HepG2 (cell line): ENCODE measurements around the gene IKBIP. TPM values are rescaled to one million over a fixed set of nuclear protein-coding genes. Genes with fewer than 3 reads are reported as not detected.

ENCODE experiments used
- HCFC1 ChIP-seq: fragments of 150-350 bp; IDR thresholded peaks from 2 replicates; pipeline ENCODE4 v1.6.1; 2014; ENCODE audit warnings: low read depth, low read length
- KDM5B ChIP-seq: sonication (generic); formaldehyde crosslinking; IDR thresholded peaks from 2 replicates; pipeline ENCODE4 v1.4.0; 2020; ENCODE audit warnings: missing genetic modification reagents, mild to moderate bottlenecking, borderline replicate concordance
- MEIS1 ChIP-seq: sonication (generic); formaldehyde crosslinking; IDR thresholded peaks from 2 replicates; pipeline ENCODE4 v1.9.0; 2021; ENCODE audit warnings: mild to moderate bottlenecking, missing genetic modification reagents, moderate library complexity, borderline replicate concordance
- NFIC ChIP-seq: IDR thresholded peaks from 2 replicates; pipeline ENCODE4 v1.6.1; 2012; ENCODE audit warnings: mild to moderate bottlenecking, low read length, inconsistent platforms
- TEAD3 ChIP-seq: optimal IDR thresholded peaks from 2 replicates; pipeline ENCODE3; 2016; ENCODE audit warnings: borderline replicate concordance
- ZC3H4 ChIP-seq: sonication (generic); formaldehyde crosslinking; IDR thresholded peaks from 2 replicates; pipeline ENCODE4 v1.4.0; 2020; ENCODE audit warnings: missing genetic modification reagents, borderline replicate concordance
- ZNF598 ChIP-seq: sonication (generic); formaldehyde crosslinking; IDR thresholded peaks from 2 replicates; pipeline ENCODE4 v1.5.1; 2020; ENCODE audit warnings: mild to moderate bottlenecking, missing genetic modification reagents, borderline replicate concordance
- polyA plus RNA-seq, 8 experiments: library from polyadenylated mRNA; depleted of rRNA in 3 of 8; stranded (reverse) in 7 of 8; unstranded in 1 of 8; fragments of >200 nt; fragmentation: Illumina TruSeq in 4 of 8; extraction: Trizol in 4 of 8; gene quantifications; 2 replicates each; pipeline versions ENCODE4 v1.2.1 to v1.2.3, GENCODE V29; 2011 to 2016; ENCODE audit warnings: low read depth in 4 of 8, missing spikeins in 1 of 8, mixed read lengths in 1 of 8; ENCODE audit not compliant: insufficient read depth in 1 of 8
- total RNA-seq, 5 experiments: library from RNA; depleted of rRNA; stranded (reverse); fragments of >200 nt; fragmentation: Illumina TruSeq; extraction: Trizol; gene quantifications; 2 replicates each; pipeline ENCODE4 v1.2.3, GENCODE V29; 2016; ENCODE audit warnings: low read depth in 1 of 5
- TF ChIP-seq, protein P1 (sequence below): sonication (generic); formaldehyde crosslinking; IDR thresholded peaks from 2 replicates; pipeline ENCODE4 v1.8.0; 2023; ENCODE audit warnings: mild to moderate bottlenecking, missing genetic modification reagents
- TF ChIP-seq, protein P2 (sequence below): sonication (generic); formaldehyde crosslinking; IDR thresholded peaks from 2 replicates; pipeline ENCODE4 v1.4.0; 2020; ENCODE audit warnings: mild to moderate bottlenecking, missing genetic modification reagents
- TF ChIP-seq, protein P3 (sequence below): sonication (generic); formaldehyde crosslinking; IDR thresholded peaks from 2 replicates; pipeline ENCODE4 v1.4.0; 2020; ENCODE audit warnings: missing genetic modification reagents, mild to moderate bottlenecking, borderline replicate concordance
- TF ChIP-seq, protein P4 (sequence below): sonication (generic); formaldehyde crosslinking; IDR thresholded peaks from 2 replicates; pipeline ENCODE4 v1.4.0; 2020; ENCODE audit warnings: missing genetic modification reagents
- TF ChIP-seq, protein P5 (sequence below): conservative IDR thresholded peaks from 2 replicates; pipeline ENCODE4 v1.6.1; 2018; ENCODE audit warnings: missing genetic modification reagents
- TF ChIP-seq, protein P6 (sequence below): IDR thresholded peaks from 2 replicates; pipeline ENCODE4 v1.6.1; 2016; ENCODE audit warnings: low read depth, missing genetic modification reagents, missing compliant biosample characterization

The IKBIP gene
- total and polyA plus RNA-seq, 2 of the 13 experiments (the other 11 are each of a cell fraction or from before 2014, with no cell fraction given), result 20.0 to 55.5 TPM

DNA sequence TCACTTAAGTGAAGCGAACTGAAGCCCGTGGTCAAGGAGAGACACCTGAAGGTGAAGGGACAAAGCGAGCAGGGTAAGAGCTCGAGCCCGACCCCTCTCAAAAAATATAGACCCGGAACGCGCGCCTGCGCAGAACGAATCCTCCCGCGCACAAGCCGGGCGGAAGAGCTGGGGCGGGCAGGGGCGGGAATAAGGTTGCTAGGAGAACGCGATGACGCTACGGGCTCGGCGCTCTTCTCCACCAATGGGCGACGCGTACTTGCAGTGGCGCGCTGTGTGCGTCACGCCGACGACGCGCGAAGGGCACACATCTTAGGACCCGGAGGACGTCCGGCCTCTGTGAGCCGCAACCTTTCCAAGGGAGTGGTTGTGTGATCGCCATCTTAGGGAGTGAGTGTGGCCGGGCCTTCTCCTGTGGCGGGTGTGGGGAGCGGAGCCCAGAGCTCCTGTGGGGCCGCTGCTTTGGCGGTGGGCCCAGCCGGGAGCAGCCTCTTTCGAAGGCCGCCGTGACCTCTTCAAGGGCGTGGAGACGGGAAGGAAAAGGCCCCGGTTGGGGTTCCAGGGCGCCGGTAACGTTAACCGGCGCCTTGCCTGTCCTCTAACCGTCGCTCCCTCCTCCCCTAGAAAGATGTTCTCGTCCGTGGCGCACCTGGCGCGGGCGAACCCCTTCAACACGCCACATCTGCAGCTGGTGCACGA lies 51.1 kb downstream of the IKBIP start, which contains the start of gene SLC25A3 (continued):
- no peak for TF ChIP-seq ZNF598 (CRISPR knock-in tag)
- TF ChIP-seq, protein P1, sequence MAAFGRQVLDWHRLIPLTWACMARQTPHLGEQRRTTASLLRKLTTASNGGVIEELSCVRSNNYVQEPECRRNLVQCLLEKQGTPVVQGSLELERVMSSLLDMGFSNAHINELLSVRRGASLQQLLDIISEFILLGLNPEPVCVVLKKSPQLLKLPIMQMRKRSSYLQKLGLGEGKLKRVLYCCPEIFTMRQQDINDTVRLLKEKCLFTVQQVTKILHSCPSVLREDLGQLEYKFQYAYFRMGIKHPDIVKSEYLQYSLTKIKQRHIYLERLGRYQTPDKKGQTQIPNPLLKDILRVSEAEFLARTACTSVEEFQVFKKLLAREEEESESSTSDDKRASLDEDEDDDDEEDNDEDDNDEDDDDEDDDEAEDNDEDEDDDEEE (CRISPR knock-in tag), result 0 out of 2 replicates have a peak, but pooled peaks have one; percentile 46
- peak; percentile 50; the same call in 1 of the 2 replicates for TF ChIP-seq HCFC1
- TF ChIP-seq, protein P2, sequence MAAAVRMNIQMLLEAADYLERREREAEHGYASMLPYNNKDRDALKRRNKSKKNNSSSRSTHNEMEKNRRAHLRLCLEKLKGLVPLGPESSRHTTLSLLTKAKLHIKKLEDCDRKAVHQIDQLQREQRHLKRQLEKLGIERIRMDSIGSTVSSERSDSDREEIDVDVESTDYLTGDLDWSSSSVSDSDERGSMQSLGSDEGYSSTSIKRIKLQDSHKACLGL, result peak; percentile 35; the same call in 1 of the 2 replicates
- no peak for TF ChIP-seq MEIS1 (CRISPR knock-in tag)
- no peak for TF ChIP-seq ZC3H4 (CRISPR knock-in tag)
- TF ChIP-seq, protein P3, sequence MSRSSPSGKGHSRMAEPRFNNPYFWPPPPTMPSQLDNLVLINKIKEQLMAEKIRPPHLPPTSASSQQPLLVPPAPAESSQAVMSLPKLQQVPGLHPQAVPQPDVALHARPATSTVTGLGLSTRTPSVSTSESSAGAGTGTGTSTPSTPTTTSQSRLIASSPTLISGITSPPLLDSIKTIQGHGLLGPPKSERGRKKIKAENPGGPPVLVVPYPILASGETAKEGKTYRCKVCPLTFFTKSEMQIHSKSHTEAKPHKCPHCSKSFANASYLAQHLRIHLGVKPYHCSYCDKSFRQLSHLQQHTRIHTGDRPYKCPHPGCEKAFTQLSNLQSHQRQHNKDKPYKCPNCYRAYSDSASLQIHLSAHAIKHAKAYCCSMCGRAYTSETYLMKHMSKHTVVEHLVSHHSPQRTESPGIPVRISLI (CRISPR knock-in tag), result no peak
- TF ChIP-seq KDM5B (CRISPR knock-in tag), result peak; percentile 55; the same call in 1 of the 2 replicates
- TF ChIP-seq, protein P4, sequence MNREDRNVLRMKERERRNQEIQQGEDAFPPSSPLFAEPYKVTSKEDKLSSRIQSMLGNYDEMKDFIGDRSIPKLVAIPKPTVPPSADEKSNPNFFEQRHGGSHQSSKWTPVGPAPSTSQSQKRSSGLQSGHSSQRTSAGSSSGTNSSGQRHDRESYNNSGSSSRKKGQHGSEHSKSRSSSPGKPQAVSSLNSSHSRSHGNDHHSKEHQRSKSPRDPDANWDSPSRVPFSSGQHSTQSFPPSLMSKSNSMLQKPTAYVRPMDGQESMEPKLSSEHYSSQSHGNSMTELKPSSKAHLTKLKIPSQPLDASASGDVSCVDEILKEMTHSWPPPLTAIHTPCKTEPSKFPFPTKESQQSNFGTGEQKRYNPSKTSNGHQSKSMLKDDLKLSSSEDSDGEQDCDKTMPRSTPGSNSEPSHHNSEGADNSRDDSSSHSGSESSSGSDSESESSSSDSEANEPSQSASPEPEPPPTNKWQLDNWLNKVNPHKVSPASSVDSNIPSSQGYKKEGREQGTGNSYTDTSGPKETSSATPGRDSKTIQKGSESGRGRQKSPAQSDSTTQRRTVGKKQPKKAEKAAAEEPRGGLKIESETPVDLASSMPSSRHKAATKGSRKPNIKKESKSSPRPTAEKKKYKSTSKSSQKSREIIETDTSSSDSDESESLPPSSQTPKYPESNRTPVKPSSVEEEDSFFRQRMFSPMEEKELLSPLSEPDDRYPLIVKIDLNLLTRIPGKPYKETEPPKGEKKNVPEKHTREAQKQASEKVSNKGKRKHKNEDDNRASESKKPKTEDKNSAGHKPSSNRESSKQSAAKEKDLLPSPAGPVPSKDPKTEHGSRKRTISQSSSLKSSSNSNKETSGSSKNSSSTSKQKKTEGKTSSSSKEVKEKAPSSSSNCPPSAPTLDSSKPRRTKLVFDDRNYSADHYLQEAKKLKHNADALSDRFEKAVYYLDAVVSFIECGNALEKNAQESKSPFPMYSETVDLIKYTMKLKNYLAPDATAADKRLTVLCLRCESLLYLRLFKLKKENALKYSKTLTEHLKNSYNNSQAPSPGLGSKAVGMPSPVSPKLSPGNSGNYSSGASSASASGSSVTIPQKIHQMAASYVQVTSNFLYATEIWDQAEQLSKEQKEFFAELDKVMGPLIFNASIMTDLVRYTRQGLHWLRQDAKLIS (CRISPR knock-in tag), result no peak
- peak; percentile 64 for TF ChIP-seq TEAD3 (CRISPR knock-in tag)
- TF ChIP-seq NFIC, result no peak
- TF ChIP-seq, protein P5, sequence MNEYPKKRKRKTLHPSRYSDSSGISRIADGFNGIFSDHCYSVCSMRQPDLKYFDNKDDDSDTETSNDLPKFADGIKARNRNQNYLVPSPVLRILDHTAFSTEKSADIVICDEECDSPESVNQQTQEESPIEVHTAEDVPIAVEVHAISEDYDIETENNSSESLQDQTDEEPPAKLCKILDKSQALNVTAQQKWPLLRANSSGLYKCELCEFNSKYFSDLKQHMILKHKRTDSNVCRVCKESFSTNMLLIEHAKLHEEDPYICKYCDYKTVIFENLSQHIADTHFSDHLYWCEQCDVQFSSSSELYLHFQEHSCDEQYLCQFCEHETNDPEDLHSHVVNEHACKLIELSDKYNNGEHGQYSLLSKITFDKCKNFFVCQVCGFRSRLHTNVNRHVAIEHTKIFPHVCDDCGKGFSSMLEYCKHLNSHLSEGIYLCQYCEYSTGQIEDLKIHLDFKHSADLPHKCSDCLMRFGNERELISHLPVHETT (CRISPR knock-in tag), result 0 out of 2 replicates have a peak, but pooled peaks have one; percentile 59
- TF ChIP-seq, protein P6, sequence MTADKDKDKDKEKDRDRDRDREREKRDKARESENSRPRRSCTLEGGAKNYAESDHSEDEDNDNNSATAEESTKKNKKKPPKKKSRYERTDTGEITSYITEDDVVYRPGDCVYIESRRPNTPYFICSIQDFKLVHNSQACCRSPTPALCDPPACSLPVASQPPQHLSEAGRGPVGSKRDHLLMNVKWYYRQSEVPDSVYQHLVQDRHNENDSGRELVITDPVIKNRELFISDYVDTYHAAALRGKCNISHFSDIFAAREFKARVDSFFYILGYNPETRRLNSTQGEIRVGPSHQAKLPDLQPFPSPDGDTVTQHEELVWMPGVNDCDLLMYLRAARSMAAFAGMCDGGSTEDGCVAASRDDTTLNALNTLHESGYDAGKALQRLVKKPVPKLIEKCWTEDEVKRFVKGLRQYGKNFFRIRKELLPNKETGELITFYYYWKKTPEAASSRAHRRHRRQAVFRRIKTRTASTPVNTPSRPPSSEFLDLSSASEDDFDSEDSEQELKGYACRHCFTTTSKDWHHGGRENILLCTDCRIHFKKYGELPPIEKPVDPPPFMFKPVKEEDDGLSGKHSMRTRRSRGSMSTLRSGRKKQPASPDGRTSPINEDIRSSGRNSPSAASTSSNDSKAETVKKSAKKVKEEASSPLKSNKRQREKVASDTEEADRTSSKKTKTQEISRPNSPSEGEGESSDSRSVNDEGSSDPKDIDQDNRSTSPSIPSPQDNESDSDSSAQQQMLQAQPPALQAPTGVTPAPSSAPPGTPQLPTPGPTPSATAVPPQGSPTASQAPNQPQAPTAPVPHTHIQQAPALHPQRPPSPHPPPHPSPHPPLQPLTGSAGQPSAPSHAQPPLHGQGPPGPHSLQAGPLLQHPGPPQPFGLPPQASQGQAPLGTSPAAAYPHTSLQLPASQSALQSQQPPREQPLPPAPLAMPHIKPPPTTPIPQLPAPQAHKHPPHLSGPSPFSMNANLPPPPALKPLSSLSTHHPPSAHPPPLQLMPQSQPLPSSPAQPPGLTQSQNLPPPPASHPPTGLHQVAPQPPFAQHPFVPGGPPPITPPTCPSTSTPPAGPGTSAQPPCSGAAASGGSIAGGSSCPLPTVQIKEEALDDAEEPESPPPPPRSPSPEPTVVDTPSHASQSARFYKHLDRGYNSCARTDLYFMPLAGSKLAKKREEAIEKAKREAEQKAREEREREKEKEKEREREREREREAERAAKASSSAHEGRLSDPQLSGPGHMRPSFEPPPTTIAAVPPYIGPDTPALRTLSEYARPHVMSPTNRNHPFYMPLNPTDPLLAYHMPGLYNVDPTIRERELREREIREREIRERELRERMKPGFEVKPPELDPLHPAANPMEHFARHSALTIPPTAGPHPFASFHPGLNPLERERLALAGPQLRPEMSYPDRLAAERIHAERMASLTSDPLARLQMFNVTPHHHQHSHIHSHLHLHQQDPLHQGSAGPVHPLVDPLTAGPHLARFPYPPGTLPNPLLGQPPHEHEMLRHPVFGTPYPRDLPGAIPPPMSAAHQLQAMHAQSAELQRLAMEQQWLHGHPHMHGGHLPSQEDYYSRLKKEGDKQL (CRISPR knock-in tag), result no peak
